ENCODE data around the gene CEP63. TPM values are rescaled to one million over a fixed set of nuclear protein-coding genes. Genes with fewer than 3 reads are reported as not detected.

Gene CEP63
- total and polyA plus RNA-seq, 2 experiments from 2014 or later, result 15.1 to 53.9 TPM

DNA sequence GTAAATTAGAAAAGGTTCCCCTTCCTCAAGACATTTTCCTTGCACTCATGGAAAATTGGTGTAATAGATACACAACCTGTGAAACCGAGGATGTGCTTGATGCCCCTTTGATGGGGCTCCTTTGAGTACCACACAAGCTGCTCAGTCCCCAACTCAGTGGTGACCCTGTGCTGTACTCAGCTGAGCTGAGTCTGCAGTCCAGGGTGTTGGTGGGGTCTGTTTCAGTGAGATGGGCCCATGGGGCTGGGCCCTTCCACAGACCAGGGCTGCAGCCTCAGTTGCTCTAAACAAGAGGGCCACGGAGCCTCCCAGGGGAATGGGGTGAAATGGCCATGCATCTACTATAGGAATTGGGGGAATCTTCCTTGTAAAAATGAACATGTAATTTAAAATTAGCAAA, 125.7 kb downstream of the CEP63 start:
- Histone ChIP-seq H3K4me3 (no peak overlapping the region), H3K4me2 (no peak overlapping the region), H4K20me1 (replicated peaks; ENCODE audit: insufficient read depth) (no peaks in the 10 kb centered on the region), H3K4me1 (ENCODE audit: insufficient read depth) (no peaks in the 10 kb centered on the region), H3K27me3 (ENCODE audit: insufficient read depth) (no peaks in the 10 kb centered on the region), H3K36me3 (ENCODE audit: insufficient read depth) (no peaks in the 10 kb centered on the region), H2AFZ (no peak overlapping the region), H3F3A (replicated peaks; ENCODE audit: low read depth) (no peaks in the 10 kb centered on the region), H3K9me2 (ENCODE audit: insufficient read depth) (no peaks in the 10 kb centered on the region), H3K79me2 (replicated peaks; ENCODE audit: insufficient read depth) (no peaks in the 10 kb centered on the region), H3K27ac (ENCODE audit: low read depth) (no peak overlapping the region)
- Mint-ChIP-seq H3K27ac (no peak overlapping the region), H3K9me3 (no peaks in the 10 kb centered on the region), H3K4me1 (no peaks in the 10 kb centered on the region), H3K4me3 (no peak overlapping the region), H3K27me3 (ENCODE audit: insufficient read depth, low read depth, poor library complexity) (peaks cover 6% of the 10 kb centered on the region), H3K36me3 (ENCODE audit: low read depth) (no peaks in the 10 kb centered on the region; the same call in 2 of the 3 replicates)
- TF ChIP-seq, protein P1, sequence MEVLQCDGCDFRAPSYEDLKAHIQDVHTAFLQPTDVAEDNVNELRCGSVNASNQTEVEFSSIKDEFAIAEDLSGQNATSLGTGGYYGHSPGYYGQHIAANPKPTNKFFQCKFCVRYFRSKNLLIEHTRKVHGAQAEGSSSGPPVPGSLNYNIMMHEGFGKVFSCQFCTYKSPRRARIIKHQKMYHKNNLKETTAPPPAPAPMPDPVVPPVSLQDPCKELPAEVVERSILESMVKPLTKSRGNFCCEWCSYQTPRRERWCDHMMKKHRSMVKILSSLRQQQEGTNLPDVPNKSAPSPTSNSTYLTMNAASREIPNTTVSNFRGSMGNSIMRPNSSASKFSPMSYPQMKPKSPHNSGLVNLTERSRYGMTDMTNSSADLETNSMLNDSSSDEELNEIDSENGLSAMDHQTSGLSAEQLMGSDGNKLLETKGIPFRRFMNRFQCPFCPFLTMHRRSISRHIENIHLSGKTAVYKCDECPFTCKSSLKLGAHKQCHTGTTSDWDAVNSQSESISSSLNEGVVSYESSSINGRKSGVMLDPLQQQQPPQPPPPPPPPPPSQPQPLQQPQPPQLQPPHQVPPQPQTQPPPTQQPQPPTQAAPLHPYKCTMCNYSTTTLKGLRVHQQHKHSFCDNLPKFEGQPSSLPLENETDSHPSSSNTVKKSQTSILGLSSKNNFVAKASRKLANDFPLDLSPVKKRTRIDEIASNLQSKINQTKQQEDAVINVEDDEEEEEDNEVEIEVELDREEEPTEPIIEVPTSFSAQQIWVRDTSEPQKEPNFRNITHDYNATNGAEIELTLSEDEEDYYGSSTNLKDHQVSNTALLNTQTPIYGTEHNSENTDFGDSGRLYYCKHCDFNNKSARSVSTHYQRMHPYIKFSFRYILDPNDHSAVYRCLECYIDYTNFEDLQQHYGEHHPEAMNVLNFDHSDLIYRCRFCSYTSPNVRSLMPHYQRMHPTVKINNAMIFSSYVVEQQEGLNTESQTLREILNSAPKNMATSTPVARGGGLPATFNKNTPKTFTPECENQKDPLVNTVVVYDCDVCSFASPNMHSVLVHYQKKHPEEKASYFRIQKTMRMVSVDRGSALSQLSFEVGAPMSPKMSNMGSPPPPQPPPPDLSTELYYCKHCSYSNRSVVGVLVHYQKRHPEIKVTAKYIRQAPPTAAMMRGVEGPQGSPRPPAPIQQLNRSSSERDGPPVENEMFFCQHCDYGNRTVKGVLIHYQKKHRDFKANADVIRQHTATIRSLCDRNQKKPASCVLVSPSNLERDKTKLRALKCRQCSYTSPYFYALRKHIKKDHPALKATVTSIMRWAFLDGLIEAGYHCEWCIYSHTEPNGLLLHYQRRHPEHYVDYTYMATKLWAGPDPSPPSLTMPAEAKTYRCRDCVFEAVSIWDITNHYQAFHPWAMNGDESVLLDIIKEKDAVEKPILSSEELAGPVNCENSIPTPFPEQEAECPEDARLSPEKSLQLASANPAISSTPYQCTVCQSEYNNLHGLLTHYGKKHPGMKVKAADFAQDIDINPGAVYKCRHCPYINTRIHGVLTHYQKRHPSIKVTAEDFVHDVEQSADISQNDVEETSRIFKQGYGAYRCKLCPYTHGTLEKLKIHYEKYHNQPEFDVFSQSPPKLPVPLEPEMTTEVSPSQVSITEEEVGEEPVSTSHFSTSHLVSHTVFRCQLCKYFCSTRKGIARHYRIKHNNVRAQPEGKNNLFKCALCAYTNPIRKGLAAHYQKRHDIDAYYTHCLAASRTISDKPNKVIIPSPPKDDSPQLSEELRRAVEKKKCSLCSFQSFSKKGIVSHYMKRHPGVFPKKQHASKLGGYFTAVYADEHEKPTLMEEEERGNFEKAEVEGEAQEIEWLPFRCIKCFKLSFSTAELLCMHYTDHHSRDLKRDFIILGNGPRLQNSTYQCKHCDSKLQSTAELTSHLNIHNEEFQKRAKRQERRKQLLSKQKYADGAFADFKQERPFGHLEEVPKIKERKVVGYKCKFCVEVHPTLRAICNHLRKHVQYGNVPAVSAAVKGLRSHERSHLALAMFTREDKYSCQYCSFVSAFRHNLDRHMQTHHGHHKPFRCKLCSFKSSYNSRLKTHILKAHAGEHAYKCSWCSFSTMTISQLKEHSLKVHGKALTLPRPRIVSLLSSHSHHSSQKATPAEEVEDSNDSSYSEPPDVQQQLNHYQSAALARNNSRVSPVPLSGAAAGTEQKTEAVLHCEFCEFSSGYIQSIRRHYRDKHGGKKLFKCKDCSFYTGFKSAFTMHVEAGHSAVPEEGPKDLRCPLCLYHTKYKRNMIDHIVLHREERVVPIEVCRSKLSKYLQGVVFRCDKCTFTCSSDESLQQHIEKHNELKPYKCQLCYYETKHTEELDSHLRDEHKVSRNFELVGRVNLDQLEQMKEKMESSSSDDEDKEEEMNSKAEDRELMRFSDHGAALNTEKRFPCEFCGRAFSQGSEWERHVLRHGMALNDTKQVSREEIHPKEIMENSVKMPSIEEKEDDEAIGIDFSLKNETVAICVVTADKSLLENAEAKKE (CRISPR knock-in tag; IDR thresholded peaks at IDR 0.05), result no peak
- TF ChIP-seq, protein P2, sequence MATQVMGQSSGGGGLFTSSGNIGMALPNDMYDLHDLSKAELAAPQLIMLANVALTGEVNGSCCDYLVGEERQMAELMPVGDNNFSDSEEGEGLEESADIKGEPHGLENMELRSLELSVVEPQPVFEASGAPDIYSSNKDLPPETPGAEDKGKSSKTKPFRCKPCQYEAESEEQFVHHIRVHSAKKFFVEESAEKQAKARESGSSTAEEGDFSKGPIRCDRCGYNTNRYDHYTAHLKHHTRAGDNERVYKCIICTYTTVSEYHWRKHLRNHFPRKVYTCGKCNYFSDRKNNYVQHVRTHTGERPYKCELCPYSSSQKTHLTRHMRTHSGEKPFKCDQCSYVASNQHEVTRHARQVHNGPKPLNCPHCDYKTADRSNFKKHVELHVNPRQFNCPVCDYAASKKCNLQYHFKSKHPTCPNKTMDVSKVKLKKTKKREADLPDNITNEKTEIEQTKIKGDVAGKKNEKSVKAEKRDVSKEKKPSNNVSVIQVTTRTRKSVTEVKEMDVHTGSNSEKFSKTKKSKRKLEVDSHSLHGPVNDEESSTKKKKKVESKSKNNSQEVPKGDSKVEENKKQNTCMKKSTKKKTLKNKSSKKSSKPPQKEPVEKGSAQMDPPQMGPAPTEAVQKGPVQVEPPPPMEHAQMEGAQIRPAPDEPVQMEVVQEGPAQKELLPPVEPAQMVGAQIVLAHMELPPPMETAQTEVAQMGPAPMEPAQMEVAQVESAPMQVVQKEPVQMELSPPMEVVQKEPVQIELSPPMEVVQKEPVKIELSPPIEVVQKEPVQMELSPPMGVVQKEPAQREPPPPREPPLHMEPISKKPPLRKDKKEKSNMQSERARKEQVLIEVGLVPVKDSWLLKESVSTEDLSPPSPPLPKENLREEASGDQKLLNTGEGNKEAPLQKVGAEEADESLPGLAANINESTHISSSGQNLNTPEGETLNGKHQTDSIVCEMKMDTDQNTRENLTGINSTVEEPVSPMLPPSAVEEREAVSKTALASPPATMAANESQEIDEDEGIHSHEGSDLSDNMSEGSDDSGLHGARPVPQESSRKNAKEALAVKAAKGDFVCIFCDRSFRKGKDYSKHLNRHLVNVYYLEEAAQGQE (IDR thresholded peaks at IDR 0.05; ENCODE audit: unreplicated experiment), result no peak
- TF ChIP-seq POLR2AphosphoS5 (IDR thresholded peaks at IDR 0.05; ENCODE audit: low read depth) (no peak), ZNF331 (CRISPR knock-in tag; IDR thresholded peaks at IDR 0.05; ENCODE audit: low read depth) (no peak), EZH2 (IDR thresholded peaks at IDR 0.05; ENCODE audit: low read depth, unreplicated experiment) (no peak), CREB1 (CRISPR knock-in tag; IDR thresholded peaks at IDR 0.05; ENCODE audit: low read depth) (no peak), EZH2phosphoT487 (IDR thresholded peaks at IDR 0.05; ENCODE audit: unreplicated experiment) (no peak), JUNB (IDR thresholded peaks at IDR 0.05; ENCODE audit: unreplicated experiment) (no peak), STAT1 (IDR thresholded peaks at IDR 0.05; ENCODE audit: unreplicated experiment) (no peak), ZNF114 (CRISPR knock-in tag; IDR thresholded peaks at IDR 0.05) (no peak), NANOG (IDR thresholded peaks at IDR 0.05; ENCODE audit: borderline replicate concordance) (no peak)
- TF ChIP-seq, protein P3, sequence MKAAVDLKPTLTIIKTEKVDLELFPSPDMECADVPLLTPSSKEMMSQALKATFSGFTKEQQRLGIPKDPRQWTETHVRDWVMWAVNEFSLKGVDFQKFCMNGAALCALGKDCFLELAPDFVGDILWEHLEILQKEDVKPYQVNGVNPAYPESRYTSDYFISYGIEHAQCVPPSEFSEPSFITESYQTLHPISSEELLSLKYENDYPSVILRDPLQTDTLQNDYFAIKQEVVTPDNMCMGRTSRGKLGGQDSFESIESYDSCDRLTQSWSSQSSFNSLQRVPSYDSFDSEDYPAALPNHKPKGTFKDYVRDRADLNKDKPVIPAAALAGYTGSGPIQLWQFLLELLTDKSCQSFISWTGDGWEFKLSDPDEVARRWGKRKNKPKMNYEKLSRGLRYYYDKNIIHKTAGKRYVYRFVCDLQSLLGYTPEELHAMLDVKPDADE (IDR thresholded peaks at IDR 0.05), result no peak
- TF ChIP-seq, protein P4, sequence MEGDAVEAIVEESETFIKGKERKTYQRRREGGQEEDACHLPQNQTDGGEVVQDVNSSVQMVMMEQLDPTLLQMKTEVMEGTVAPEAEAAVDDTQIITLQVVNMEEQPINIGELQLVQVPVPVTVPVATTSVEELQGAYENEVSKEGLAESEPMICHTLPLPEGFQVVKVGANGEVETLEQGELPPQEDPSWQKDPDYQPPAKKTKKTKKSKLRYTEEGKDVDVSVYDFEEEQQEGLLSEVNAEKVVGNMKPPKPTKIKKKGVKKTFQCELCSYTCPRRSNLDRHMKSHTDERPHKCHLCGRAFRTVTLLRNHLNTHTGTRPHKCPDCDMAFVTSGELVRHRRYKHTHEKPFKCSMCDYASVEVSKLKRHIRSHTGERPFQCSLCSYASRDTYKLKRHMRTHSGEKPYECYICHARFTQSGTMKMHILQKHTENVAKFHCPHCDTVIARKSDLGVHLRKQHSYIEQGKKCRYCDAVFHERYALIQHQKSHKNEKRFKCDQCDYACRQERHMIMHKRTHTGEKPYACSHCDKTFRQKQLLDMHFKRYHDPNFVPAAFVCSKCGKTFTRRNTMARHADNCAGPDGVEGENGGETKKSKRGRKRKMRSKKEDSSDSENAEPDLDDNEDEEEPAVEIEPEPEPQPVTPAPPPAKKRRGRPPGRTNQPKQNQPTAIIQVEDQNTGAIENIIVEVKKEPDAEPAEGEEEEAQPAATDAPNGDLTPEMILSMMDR (conservative IDR thresholded peaks at IDR 0.05; ENCODE audit: low read depth in 2 of 2), result no peak
- ATAC-seq, result no peak
- DNase-seq (ENCODE audit: low spot score), result no peak
